CD8-positive, alpha-beta memory T cell (primary cell): ENCODE results near the gene GMDS. TPM values are rescaled to one million over a fixed set of nuclear protein-coding genes. Genes with fewer than 3 reads are reported as not detected.

Source experiments
- CTCF ChIA-PET: fragments of 350-600 bp; sonication (Branson Sonifier 250); formaldehyde crosslinking; loops from one replicate; lab custom pipeline; 2021; ENCODE audit warnings: antibody characterized with exemption; lab: Charles Lee
- POLR2A ChIA-PET: fragments of 350-600 bp; sonication (Branson Sonifier 250); formaldehyde crosslinking; loops from one replicate; lab custom pipeline; 2021; ENCODE audit warnings: antibody characterized with exemption; lab: Charles Lee
- DNase-seq, 5 donors: peaks; one replicate each; pipeline versions ENCODE4 v3.0.0 to v3.0.0-alpha.2; 2020 to 2022; ENCODE audit warnings: mixed read lengths in 1 of 5
- H3K27ac ChIP-seq: one replicate; pipeline ENCODE4 v1.7.0; 2013; ENCODE audit warnings: low read depth, mild to moderate bottlenecking, low read length, moderate library complexity
- H3K27me3 ChIP-seq: 2 replicates; pipeline ENCODE4 v1.7.0; 2013; ENCODE audit warnings: low read length, mild to moderate bottlenecking; ENCODE audit not compliant: insufficient read depth, poor library complexity, severe bottlenecking
- H3K36me3 ChIP-seq: 2 replicates; pipeline ENCODE4 v1.7.0; 2013; ENCODE audit warnings: mild to moderate bottlenecking, low read length, moderate library complexity; ENCODE audit not compliant: insufficient read depth
- H3K4me1 ChIP-seq: 2 replicates; pipeline ENCODE4 v1.7.0; 2013; ENCODE audit warnings: mild to moderate bottlenecking, low read length, moderate library complexity; ENCODE audit not compliant: insufficient read depth
- H3K4me3 ChIP-seq: 2 replicates; pipeline ENCODE4 v1.7.0; 2013; ENCODE audit warnings: mild to moderate bottlenecking, low read length
- H3K9me3 ChIP-seq: 2 replicates; pipeline ENCODE4 v1.7.0; 2013; ENCODE audit warnings: mild to moderate bottlenecking, low read length
- H3K27ac Mint-ChIP-seq, 8 donors: one replicate each; pipeline ENCODE4 v1.8.0; 2020 to 2021; ENCODE audit warnings: mixed read lengths in 8 of 8, mild to moderate bottlenecking in 6 of 8, inconsistent platforms in 3 of 8, moderate library complexity in 3 of 8
- H3K27me3 Mint-ChIP-seq, 2 donors: one replicate each; pipeline ENCODE4 v1.8.0; 2020 to 2021; ENCODE audit warnings: mixed read lengths in 2 of 2, mild to moderate bottlenecking in 1 of 2, moderate library complexity in 1 of 2
- H3K36me3 Mint-ChIP-seq, 3 donors: one replicate each; pipeline ENCODE4 v1.8.0; 2020 to 2021; ENCODE audit warnings: mixed read lengths in 3 of 3, inconsistent platforms in 1 of 3, mild to moderate bottlenecking in 1 of 3
- H3K4me1 Mint-ChIP-seq, 3 donors: one replicate each; pipeline ENCODE4 v1.8.0; 2020 to 2021; ENCODE audit warnings: mixed read lengths in 3 of 3, inconsistent platforms in 1 of 3, mild to moderate bottlenecking in 1 of 3
- H3K4me3 Mint-ChIP-seq, 7 donors: one replicate each; pipeline ENCODE4 v1.8.0; 2020 to 2021; ENCODE audit warnings: mixed read lengths in 7 of 7, mild to moderate bottlenecking in 6 of 7, moderate library complexity in 4 of 7, inconsistent platforms in 2 of 7
- H3K9me3 Mint-ChIP-seq, 5 donors: one replicate each; pipeline ENCODE4 v1.8.0; 2020 to 2022; ENCODE audit warnings: mixed read lengths in 5 of 5, mild to moderate bottlenecking in 3 of 5, moderate library complexity in 2 of 5, inconsistent platforms in 1 of 5
- polyA plus RNA-seq: library from polyadenylated mRNA; unstranded; fragments of 300-500 nt; fragmentation: Illumina TruSeq; gene quantifications from one replicate; pipeline ENCODE4 v1.2.3, GENCODE V29; 2021
- total RNA-seq, 2 experiments: library from RNA; stranded (reverse); gene quantifications; one replicate each; pipeline ENCODE4 v1.2.3, GENCODE V29; 2021

The GMDS gene
- total and polyA plus RNA-seq, 3 experiments from 2014 or later: 16.4 to 33.4 (median 28.6) TPM

DNA sequence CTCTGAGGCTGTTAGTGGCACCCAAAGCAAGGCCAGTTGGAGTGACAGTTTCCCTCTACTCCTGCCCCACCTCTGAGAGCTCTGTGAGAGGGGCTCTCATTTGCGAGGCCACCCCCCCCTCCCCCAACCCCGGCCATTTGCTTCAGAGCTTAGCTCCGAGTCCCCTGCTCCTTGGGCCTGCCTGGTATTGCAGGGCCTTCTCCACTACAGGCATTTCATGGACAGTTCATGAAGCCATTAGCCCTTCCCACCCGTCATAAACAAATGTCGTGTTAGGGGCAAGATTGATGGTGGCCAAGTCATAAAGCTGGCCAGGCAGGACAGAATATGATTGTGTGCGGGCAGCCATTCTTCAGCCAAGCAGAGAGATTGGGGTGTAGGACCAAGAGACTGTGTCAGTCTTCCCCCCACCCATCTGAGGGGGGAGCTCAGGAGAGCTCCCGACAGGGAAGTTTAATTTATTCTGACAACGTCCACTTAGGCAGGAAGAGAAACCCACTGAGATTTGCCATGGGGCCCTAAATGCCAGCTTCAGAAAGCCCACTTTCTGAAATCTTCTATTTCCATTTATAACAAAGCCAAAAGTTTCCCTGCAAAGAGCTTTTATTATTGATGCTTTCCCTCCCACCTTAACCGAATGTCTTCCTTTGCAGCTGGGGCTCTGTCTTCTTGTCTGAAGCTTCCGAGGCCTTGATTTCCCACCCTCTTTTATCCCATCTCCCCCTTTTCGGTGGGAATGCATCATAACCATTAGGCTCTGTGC is 628.5 kb downstream of the GMDS start:
- DNase-seq: no peak
- no peak overlapping the region for H3K4me3 ChIP-seq
- Mint-ChIP-seq H3K27me3 (peaks cover 58 to 66% of the 10 kb centered on the region in 2 donors), H3K9me3 (peaks cover 0 to 2% (median 0%) of the 10 kb centered on the region in 5 donors), H3K36me3 (peaks cover 0 to 4% (median 3%) of the 10 kb centered on the region in 3 donors), H3K27ac (no peak overlapping the region), H3K4me1 (peaks cover 10 to 18% (median 17%) of the 10 kb centered on the region in 3 donors), H3K4me3 (no peak overlapping the region)
- H3K9me3 ChIP-seq: no peaks in the 10 kb centered on the region
- POLR2A ChIA-PET: no interaction called here
- H3K36me3 ChIP-seq: no peaks in the 10 kb centered on the region
- CTCF ChIA-PET: interaction anchor here (0.8 to 1.6 kb wide), 5 partner anchors 10 to 1018 kb away, joined by 3 to 5 read pairs (median 3); no protein-coding TSS in a partner anchor
- H3K27ac ChIP-seq: no peak overlapping the region
- peaks cover 40% of the 10 kb centered on the region for H3K27me3 ChIP-seq
- peaks cover 7% of the 10 kb centered on the region for H3K4me1 ChIP-seq

DNA sequence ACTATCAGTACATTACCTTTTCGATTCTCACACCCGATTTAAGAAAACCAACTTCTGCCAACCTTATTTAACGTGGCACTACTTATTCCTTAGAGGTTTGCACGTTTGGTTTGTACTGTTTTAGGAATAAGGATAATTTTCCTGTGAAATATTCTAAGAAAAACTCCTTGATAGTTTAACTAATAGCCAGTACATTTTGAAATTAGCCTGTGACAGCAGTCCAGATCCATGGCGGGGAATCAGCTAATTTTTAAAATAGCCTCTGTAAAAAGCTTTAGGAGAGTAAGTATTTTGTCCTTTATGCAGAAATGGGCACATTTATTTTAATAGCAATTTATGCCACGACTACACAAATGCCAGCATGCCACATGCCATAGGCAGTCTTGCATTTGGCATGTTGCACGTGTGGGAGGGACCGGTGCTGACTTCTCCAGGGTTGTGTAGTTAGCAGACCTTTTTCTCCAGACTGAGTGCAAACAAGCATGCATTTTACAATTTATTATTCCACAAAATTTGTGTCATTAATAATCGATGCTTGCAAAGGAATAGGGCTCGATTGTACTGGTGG is 629.5 kb downstream of the GMDS start:
- no peak for DNase-seq
- H3K9me3 ChIP-seq: no peaks in the 10 kb centered on the region
- Mint-ChIP-seq H3K27me3 (peaks cover 50 to 59% of the 10 kb centered on the region in 2 donors), H3K4me3 (no peak overlapping the region), H3K4me1 (peaks cover 11 to 20% (median 19%) of the 10 kb centered on the region in 3 donors), H3K27ac (no peak overlapping the region), H3K36me3 (no peaks in the 10 kb centered on the region), H3K9me3 (peaks cover 0 to 3% (median 0%) of the 10 kb centered on the region in 5 donors)
- no peak overlapping the region for H3K27ac ChIP-seq
- peaks cover 8% of the 10 kb centered on the region for H3K4me1 ChIP-seq
- H3K4me3 ChIP-seq: no peak overlapping the region
- peaks cover 38% of the 10 kb centered on the region for H3K27me3 ChIP-seq
- H3K36me3 ChIP-seq: no peaks in the 10 kb centered on the region
- ChIA-PET CTCF (interaction anchor here (1.2 to 1.6 kb wide), 2 partner anchors 9 to 11 kb away, joined by 3 to 4 read pairs; no protein-coding TSS in a partner anchor), POLR2A (no interaction called here)

DNA sequence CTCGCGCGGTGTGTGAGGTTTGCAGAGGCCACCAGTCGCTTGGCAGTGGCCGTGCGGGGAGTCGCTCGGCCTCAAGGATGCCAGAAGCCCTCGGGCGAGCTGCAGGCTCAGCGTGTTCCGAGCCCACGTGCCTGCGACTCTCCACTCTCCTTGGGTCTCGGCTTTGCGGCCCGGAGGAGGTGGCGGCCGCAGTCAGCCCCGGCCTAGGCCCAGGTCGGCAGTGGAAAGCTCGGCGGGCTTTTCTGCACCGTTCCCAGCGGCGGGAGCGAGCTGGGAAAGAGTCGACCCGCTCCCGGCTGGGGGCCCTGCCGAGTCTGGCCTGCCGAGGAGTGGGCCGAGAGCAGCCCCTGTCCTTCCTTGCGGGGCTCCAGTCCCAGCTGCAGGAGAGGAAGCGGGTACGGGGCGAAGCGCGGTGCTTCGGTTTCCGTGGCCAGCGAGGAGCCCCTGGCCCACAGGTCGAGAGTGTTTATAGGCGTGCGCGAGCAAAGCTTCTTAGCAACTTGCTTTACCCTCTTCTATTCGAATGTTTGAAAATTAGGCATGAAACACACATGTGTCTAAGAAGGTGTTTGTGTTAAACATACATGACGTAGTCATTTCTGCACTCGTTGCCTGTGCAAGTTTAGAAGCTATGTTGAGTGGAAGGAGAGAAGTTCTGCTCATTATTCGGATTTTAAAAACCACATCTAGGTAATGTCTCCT is 630.1 kb downstream of the GMDS start:
- Mint-ChIP-seq H3K4me1 (peaks cover 14 to 24% (median 24%) of the 10 kb centered on the region in 3 donors), H3K27me3 (peaks cover 52 to 61% of the 10 kb centered on the region in 2 donors), H3K9me3 (peaks cover 0 to 3% (median 0%) of the 10 kb centered on the region in 5 donors), H3K27ac (no peak overlapping the region), H3K4me3 (peak overlapping the region in 1 of 7 donors; percentile 29), H3K36me3 (no peaks in the 10 kb centered on the region)
- Histone ChIP-seq H3K4me3 (no peak overlapping the region), H3K9me3 (no peaks in the 10 kb centered on the region), H3K4me1 (peaks cover 8% of the 10 kb centered on the region), H3K27me3 (peaks cover 36% of the 10 kb centered on the region), H3K27ac (no peak overlapping the region), H3K36me3 (no peaks in the 10 kb centered on the region)
- CTCF ChIA-PET: interaction anchor here (1.1 to 1.7 kb wide), 2 partner anchors 9 to 1019 kb away, joined by 4 to 9 read pairs; no protein-coding TSS in a partner anchor
- POLR2A ChIA-PET: no interaction called here
- no peak for DNase-seq

DNA sequence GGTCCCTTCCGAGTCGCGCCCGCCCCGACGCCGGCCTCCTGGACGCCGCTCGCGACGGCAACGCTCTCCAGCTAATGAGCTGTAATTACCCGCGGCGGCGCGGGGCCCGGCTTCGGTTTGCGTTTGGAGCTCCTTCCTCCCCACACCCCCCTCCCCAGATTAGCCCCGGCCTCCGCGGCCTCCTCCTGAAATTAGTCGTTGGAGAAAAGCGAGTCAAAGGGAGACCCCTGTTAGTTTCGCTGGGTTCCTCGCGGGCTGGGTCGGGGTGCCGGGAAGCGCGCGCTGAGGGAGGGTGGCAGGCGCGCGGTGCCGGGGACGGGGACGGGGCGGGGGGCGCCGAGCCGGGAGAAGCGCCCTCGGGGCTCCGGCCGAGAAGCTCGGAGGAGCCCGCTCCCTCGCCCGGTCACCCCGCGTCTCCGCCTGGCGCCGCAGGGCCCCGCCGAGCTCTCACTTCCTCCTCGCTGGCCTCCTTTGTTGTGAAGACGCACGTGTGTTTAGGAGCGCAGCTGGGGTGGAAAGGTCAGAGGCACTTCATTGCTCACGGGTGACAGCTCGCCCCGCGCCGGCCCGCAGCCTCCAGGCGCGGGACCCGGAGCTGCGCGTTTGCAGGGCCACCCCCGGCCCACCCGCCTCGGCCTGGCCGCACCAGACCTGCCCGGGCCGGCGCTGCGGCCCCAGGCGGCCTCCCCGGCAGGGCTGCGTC is 630.8 kb downstream of the GMDS start:
- ChIA-PET POLR2A (no interaction called here), CTCF (interaction anchor here (1.1 to 1.7 kb wide), 2 partner anchors 8 to 1020 kb away, joined by 4 to 9 read pairs; no protein-coding TSS in a partner anchor)
- Mint-ChIP-seq H3K27ac (no peak overlapping the region), H3K36me3 (no peaks in the 10 kb centered on the region), H3K27me3 (peaks cover 52 to 61% of the 10 kb centered on the region in 2 donors), H3K4me3 (no peak overlapping the region), H3K4me1 (peaks cover 14 to 24% (median 24%) of the 10 kb centered on the region in 3 donors), H3K9me3 (peaks cover 0 to 3% (median 0%) of the 10 kb centered on the region in 5 donors)
- no peak for DNase-seq
- no peak overlapping the region for H3K27ac ChIP-seq
- H3K4me3 ChIP-seq: no peak overlapping the region
- H3K27me3 ChIP-seq: peaks cover 36% of the 10 kb centered on the region
- H3K4me1 ChIP-seq: peaks cover 8% of the 10 kb centered on the region
- H3K36me3 ChIP-seq: no peaks in the 10 kb centered on the region
- H3K9me3 ChIP-seq: no peaks in the 10 kb centered on the region

DNA sequence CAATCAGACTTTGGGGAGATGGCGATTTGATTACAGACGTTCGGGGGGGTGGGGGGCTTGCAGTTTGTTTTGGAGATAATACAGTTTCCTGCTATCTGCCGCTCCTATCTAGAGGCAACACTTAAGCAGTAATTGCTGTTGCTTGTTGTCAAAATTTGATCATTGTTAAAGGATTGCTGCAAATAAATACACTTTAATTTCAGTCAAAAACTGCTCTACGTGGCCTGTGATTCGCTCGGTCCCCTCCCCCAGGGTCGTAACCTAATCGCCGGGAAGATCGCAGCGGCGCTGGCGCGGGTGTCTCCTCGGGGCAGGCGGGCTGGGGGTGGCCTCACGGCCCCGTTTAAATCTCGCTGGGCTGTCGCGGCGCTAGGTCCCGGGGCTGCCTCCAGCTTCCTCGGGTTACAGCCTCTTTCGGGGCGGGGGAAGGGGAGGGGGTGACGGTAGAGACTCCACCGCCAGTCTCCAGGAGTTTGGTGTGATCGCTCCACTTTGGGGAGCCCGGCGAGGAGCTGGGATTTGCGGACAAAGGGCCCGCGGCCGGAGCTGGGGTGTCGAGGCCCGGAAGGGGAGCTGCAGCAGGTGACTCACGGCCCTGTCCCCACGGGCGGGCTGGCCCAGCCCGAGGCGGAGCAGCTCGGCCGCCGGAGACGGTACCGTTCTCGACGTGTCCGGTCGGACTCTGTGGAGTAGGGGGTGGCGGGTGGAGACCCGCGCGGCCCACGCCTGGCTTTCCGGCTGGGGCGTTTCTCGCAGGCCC is 631.5 kb downstream of the GMDS start:
- Histone ChIP-seq H3K4me1 (peaks cover 8% of the 10 kb centered on the region), H3K27me3 (peaks cover 36% of the 10 kb centered on the region), H3K9me3 (no peaks in the 10 kb centered on the region), H3K27ac (no peak overlapping the region), H3K36me3 (no peaks in the 10 kb centered on the region), H3K4me3 (no peak overlapping the region)
- Mint-ChIP-seq H3K27me3 (peaks cover 52 to 66% of the 10 kb centered on the region in 2 donors), H3K4me3 (peak overlapping the region in 4 of 7 donors; percentile 37 to 89 (median 74)), H3K27ac (no peak overlapping the region), H3K36me3 (no peaks in the 10 kb centered on the region), H3K9me3 (peaks cover 0 to 3% (median 0%) of the 10 kb centered on the region in 5 donors), H3K4me1 (peaks cover 14 to 28% (median 24%) of the 10 kb centered on the region in 3 donors)
- POLR2A ChIA-PET: no interaction called here
- no peak for DNase-seq
- CTCF ChIA-PET: interaction anchor here (1.1 to 1.7 kb wide), 2 partner anchors 8 to 1021 kb away, joined by 4 to 9 read pairs; no protein-coding TSS in a partner anchor

DNA sequence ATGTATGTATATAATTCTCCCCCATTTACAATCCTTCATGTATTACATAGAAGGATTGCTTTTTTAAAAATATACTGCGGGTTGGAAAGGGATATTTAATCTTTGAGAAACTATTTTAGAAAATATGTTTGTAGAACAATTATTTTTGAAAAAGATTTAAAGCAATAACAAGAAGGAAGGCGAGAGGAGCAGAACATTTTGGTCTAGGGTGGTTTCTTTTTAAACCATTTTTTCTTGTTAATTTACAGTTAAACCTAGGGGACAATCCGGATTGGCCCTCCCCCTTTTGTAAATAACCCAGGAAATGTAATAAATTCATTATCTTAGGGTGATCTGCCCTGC is 632.1 kb downstream of the GMDS start:
- H3K36me3 ChIP-seq: no peaks in the 10 kb centered on the region
- H3K4me3 ChIP-seq: no peak overlapping the region
- no peak for DNase-seq
- Mint-ChIP-seq H3K4me3 (peak overlapping the region in 3 of 7 donors; percentile 66 to 89 (median 81)), H3K27ac (no peak overlapping the region), H3K27me3 (peaks cover 56 to 66% of the 10 kb centered on the region in 2 donors), H3K36me3 (no peaks in the 10 kb centered on the region), H3K4me1 (peaks cover 19 to 34% (median 29%) of the 10 kb centered on the region in 3 donors), H3K9me3 (peaks cover 0 to 3% (median 0%) of the 10 kb centered on the region in 5 donors)
- H3K4me1 ChIP-seq: peaks cover 8% of the 10 kb centered on the region
- ChIA-PET CTCF (no interaction called here), POLR2A (no interaction called here)
- no peak overlapping the region for H3K27ac ChIP-seq
- peaks cover 36% of the 10 kb centered on the region for H3K27me3 ChIP-seq
- H3K9me3 ChIP-seq: no peaks in the 10 kb centered on the region

DNA sequence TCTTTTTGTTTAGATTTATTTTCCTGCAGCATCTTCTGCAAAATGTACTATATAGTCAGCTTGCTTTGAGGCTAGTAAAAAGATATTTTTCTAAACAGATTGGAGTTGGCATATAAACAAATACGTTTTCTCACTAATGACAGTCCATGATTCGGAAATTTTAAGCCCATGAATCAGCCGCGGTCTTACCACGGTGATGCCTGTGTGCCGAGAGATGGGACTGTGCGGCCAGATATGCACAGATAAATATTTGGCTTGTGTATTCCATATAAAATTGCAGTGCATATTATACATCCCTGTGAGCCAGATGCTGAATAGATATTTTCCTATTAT is 632.5 kb downstream of the GMDS start:
- Mint-ChIP-seq H3K9me3 (peaks cover 0 to 3% (median 0%) of the 10 kb centered on the region in 5 donors), H3K4me1 (peaks cover 21 to 38% (median 32%) of the 10 kb centered on the region in 3 donors), H3K36me3 (no peaks in the 10 kb centered on the region), H3K4me3 (peak overlapping the region in 3 of 7 donors; percentile 81 to 89 (median 84)), H3K27ac (no peak overlapping the region), H3K27me3 (peaks cover 58 to 66% of the 10 kb centered on the region in 2 donors)
- CTCF ChIA-PET: no interaction called here
- no peak overlapping the region for H3K27ac ChIP-seq
- peaks cover 40% of the 10 kb centered on the region for H3K27me3 ChIP-seq
- no peaks in the 10 kb centered on the region for H3K36me3 ChIP-seq
- H3K4me3 ChIP-seq: no peak overlapping the region
- POLR2A ChIA-PET: no interaction called here
- peaks cover 8% of the 10 kb centered on the region for H3K4me1 ChIP-seq
- H3K9me3 ChIP-seq: no peaks in the 10 kb centered on the region
- no peak for DNase-seq
